H1 (cell line): ENCODE data around the gene PAK6. TPM values are rescaled to one million over a fixed set of nuclear protein-coding genes. Genes with fewer than 3 reads are reported as not detected.

Experiments
- CBX8 ChIP-seq: fragments of 300-800, 300-1000 bp; sonication (generic); IDR thresholded peaks from 2 replicates; pipeline ENCODE4 v1.7.1; 2016; ENCODE audit warnings: low read depth, low read length, borderline replicate concordance
- EGR1 ChIP-seq: IDR thresholded peaks from 2 replicates; pipeline ENCODE4 v1.6.1; 2011; ENCODE audit warnings: low read depth, low read length, borderline replicate concordance
- GABPA ChIP-seq: IDR thresholded peaks from 2 replicates; pipeline ENCODE4 v1.6.1; 2011; ENCODE audit warnings: mild to moderate bottlenecking, low read length, moderate library complexity, borderline replicate concordance; ENCODE audit not compliant: insufficient read depth
- SP1 ChIP-seq: IDR thresholded peaks from 2 replicates; pipeline ENCODE4 v1.6.1; 2011; ENCODE audit warnings: low read depth, low read length
- polyA plus RNA-seq, 7 experiments: library from polyadenylated mRNA; depleted of rRNA in 3 of 7; stranded (reverse) in 5 of 7; unstranded in 2 of 7; fragments of >200 nt in 5 of 7; fragments of 200-250 nt in 2 of 7; gene quantifications; 1 replicate in 5 of 7; 2 replicates in 1 of 7; 4 replicates in 1 of 7; pipeline versions ENCODE4 v1.2.1 to v1.2.3, GENCODE V29; 2011 to 2013; ENCODE audit warnings: missing spikeins in 2 of 7, mixed read lengths in 2 of 7
- total RNA-seq: library from RNA; stranded (reverse); fragmentation: NEBNext Ultra II Directional; extraction: Animal tissue kit (Norgen Biotek cat#: 25700); gene quantifications from 2 replicates; pipeline ENCODE4 v1.2.1, GENCODE V29; 2021

Gene PAK6
- total and polyA plus RNA-seq, 2 of the 8 experiments (the other 6 are each of a cell fraction or from before 2014, with no cell fraction given), result 6.9 to 9.4 TPM

DNA sequence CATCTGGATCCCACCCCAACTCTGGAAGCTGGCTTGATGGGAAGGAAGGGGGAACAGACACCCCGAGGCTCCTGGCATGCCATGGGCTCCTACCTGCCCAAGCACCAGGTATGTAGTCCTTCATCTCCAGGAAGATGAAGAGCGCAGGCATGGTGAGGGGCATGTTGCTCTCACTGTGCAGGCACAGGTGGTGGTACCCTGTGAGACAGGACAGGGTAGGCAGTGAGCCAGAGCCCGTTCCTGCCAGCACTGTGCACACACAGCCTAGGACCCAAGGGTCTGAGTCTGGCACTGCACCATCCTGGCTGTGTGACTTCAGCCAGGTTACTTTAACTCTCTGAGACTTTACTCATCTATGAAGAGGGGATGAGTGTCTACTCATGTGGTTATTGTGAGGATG is 53.4 kb downstream of the PAK6 start (continued):
- TF ChIP-seq GABPA, result no peak
- TF ChIP-seq CBX8, result no peak
- TF ChIP-seq SP1, result no peak
- TF ChIP-seq EGR1, result no peak
